Urinary bladder (tissue), 4 donors: ENCODE measurements around the gene EHD2. TPM values are rescaled to one million over a fixed set of nuclear protein-coding genes. Genes with fewer than 3 reads are reported as not detected.
A peak's percentile ranks its signal among the peaks of the same experiment; 100 is the strongest.
"Not testable (repeated sequence)": the region's sequence is repeated elsewhere in the genome, so short reads cannot be mapped to it uniquely, and the experiment has no call there.

ENCODE experiments used
- DNase-seq: peaks from one replicate; pipeline ENCODE4 v3.0.0-alpha.2; 2015; ENCODE audit errors: extremely low spot score
- H3K27ac ChIP-seq: one replicate; pipeline ENCODE4 v1.5.1; 2013; ENCODE audit warnings: low read depth, mild to moderate bottlenecking, moderate library complexity
- H3K36me3 ChIP-seq: one replicate; pipeline ENCODE4 v1.6.1; 2013; ENCODE audit warnings: mild to moderate bottlenecking, moderate library complexity; ENCODE audit not compliant: insufficient read depth
- H3K4me1 ChIP-seq: one replicate; pipeline ENCODE4 v1.6.1; 2013; ENCODE audit warnings: mild to moderate bottlenecking, moderate library complexity; ENCODE audit not compliant: insufficient read depth
- H3K4me3 ChIP-seq: one replicate; pipeline ENCODE4 v1.5.1; 2013; ENCODE audit warnings: low read depth, low read length
- WGBS: extraction: QIAGEN DNeasy Blood & Tissue Kit; methylation state at CpG from one replicate; pipeline ENCODE4 v1.1.7; 2013; 5-methylcytosine and 5-hydroxymethylcytosine counted together
- polyA plus RNA-seq: library from polyadenylated mRNA; stranded (reverse); fragments of 200-250 nt; gene quantifications from one replicate; pipeline ENCODE4 v1.2.3, GENCODE V29; 2013
- total RNA-seq: library from RNA; depleted of rRNA; stranded (reverse); fragments of >200 nt; gene quantifications from one replicate; pipeline ENCODE4 v1.2.3, GENCODE V29; 2014
- donor health status: healthy with polysubstance abuse.
- donor health status: healthy.

The EHD2 gene
- total and polyA plus RNA-seq, 2 donors: 53.1 to 188 TPM

DNA sequence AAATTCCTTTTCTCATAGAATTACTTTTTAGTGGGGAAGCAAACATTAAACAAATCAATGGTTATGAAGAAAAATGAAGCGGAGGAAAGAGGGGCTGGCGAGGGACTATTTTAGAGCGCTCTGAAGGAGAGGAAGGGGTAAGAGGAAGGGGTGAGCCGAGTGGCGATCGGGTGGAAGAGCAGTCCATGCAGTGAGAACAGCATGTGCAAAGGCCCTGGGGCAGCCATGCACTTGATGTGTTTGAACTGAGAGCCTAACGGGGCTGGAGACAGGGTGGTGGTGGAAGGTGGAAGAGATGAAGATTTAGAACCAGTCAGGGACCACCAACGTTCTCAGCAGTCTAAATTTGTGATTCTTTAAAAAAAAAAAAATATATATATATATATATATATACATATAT, 17.7 kb downstream of the EHD2 start:
- Histone ChIP-seq H3K27ac (no peak overlapping the region), H3K4me1 (peaks cover 2% of the 10 kb centered on the region)
- 93% methylated on average over 8 of the region's 8 CpGs for WGBS

DNA sequence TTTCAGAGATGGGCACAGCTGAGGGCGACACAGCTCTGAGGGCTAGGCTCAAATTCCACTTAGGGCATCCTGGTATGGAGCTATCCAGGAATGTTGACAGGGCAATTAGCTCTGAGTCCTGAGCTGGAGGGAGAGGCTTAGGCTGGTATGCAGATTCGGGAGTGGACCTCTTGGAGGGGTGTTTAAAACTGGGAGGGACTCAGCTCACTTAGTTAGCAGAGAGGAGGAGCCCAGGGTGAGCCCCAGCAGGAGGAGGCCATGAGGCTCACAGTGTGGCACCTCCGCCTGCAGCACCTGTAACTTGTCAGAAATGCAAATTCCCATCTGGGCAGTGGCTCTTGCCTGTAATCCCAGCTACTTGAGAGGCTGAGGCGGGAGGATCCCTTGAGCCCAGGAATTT, 21.9 kb downstream of the EHD2 start:
- Histone ChIP-seq H3K36me3 (peaks cover 6% of the 10 kb centered on the region), H3K4me1 (no peaks in the 10 kb centered on the region), H3K27ac (no peak overlapping the region), H3K4me3 (no peak overlapping the region)
- 78% methylated on average over 4 of the region's 4 CpGs for WGBS
- no peak for DNase-seq

More for the DNA sequence above, 17.7 kb downstream of the EHD2 start:
- DNase-seq: no peak
- H3K36me3 ChIP-seq: peaks cover 6% of the 10 kb centered on the region
- H3K4me3 ChIP-seq: no peak overlapping the region

DNA sequence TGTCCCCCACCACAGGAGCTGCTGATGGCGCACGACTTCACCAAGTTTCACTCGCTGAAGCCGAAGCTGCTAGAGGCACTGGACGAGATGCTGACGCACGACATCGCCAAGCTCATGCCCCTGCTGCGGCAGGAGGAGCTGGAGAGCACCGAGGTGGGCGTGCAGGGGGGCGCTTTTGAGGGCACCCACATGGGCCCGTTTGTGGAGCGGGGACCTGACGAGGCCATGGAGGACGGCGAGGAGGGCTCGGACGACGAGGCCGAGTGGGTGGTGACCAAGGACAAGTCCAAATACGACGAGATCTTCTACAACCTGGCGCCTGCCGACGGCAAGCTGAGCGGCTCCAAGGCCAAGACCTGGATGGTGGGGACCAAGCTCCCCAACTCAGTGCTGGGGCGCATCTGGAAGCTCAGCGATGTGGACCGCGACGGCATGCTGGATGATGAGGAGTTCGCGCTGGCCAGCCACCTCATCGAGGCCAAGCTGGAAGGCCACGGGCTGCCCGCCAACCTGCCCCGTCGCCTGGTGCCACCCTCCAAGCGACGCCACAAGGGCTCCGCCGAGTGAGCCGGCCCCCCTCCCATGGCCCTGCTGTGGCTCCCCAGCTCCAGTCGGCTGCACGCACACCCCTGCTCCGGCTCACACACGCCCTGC, 27.8 kb downstream of the EHD2 start:
- H3K4me3 ChIP-seq: no peak overlapping the region
- WGBS: 91% methylated on average over 48 of the region's 48 CpGs
- peaks cover 2% of the 10 kb centered on the region for H3K36me3 ChIP-seq
- H3K4me1 ChIP-seq: peaks cover 2% of the 10 kb centered on the region
- DNase-seq: no peak
- H3K27ac ChIP-seq: no peak overlapping the region

DNA sequence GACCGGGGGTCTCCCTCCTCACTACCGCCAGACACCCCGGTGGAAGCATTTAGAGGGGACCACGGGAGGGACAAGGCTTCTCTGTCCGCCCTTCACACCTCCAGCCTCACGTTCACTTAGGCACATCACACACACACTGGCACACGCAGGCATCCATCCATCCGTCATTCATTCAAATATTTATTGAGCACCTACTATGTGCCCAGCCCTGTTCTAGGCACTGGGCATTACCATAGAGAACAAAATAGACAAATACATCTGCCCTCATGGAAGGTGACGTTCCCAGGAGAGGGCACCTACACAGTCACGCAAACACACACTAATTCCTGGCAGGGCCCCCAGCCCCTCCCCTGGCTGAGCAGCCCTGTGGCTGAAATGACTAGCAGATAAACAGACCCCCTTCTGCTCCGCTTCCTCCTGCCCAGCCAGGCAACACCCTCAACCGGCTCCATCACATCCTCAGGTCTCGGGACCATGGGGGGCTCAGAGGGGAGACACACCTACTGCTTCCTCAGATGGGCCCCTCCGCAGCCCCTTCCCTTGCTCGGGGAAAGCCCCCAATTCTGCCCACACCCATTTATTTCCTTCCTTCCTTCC, 28.4 kb downstream of the EHD2 start:
- H3K27ac ChIP-seq: no peak overlapping the region
- no peak for DNase-seq
- H3K36me3 ChIP-seq: peaks cover 2% of the 10 kb centered on the region
- 82% methylated on average over 15 of the region's 15 CpGs for WGBS
- no peak overlapping the region for H3K4me3 ChIP-seq
- peaks cover 2% of the 10 kb centered on the region for H3K4me1 ChIP-seq

DNA sequence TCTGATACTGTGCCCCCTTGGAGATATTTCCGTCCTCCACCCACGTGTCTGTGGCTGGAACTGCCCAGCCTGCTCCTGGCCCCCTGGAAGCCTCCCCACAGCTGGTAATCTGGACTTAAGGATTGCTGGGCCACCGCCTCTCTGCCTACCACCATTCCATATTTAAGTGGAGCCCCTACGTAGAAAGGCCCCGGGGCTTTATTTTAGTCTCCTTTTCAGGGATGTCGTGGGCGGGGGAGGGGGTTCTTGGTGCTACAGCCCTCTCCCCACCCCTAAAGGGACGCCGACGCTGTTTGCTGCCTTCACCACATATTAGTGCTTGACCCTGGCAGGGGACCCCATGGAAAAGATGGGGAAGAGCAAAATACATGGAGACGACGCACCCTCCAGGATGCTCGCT, 29.4 kb downstream of the EHD2 start:
- Histone ChIP-seq H3K4me3 (no peak overlapping the region), H3K27ac (peak overlapping the region; percentile 98), H3K4me1 (peaks cover 2% of the 10 kb centered on the region), H3K36me3 (peaks cover 2% of the 10 kb centered on the region)
- DNase-seq: no peak
- WGBS: 27% methylated on average over 13 of the region's 13 CpGs

DNA sequence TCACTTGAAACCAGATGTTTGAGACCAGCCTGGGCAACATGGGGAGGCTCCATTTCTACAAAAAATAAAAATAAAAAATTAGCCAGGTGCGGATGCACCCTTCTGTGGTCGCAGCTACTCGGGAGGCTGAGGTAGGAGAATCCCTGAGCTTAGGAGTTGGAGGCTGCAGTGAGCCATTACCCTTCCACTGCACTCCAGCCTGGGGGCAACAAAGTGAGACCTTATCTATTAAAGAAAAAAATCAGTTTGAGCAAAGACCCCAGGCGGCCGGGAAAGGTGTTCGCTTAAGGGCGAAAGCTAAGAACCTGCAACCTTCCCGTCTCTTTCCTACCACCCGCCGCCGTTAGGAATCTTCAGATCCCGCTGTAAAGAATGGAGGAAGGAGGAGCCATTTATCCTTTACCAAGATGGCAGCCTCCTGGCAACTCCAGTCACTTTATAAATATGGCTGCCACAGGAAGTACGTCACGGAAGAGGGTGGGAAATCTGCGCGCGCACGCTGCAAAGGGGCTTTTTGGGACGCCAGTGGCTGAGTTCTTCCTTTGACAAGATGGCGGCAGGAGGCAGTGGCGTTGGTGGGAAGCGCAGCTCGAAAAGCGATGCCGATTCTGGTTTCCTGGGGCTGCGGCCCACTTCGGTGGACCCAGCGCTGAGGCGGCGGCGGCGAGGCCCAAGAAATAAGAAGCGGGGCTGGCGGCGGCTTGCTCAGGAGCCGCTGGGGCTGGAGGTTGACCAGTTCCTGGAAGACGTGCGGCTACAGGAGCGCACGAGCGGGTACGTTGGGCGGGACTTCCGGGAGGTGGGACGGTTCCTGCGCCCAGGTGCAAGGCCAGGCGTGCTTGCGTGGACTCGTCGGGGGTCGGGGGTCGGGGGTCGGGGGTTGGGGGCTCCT, 32.0 kb downstream of the EHD2 start, which contains the start of gene NOP53:
Gene NOP53, plus strand, starts transcription at position 537 of the 892 bp plus-strand sequence. Its CDS starts 14 bp downstream, at position 551.
- peaks cover 2% of the 10 kb centered on the region for H3K36me3 ChIP-seq

DNA sequence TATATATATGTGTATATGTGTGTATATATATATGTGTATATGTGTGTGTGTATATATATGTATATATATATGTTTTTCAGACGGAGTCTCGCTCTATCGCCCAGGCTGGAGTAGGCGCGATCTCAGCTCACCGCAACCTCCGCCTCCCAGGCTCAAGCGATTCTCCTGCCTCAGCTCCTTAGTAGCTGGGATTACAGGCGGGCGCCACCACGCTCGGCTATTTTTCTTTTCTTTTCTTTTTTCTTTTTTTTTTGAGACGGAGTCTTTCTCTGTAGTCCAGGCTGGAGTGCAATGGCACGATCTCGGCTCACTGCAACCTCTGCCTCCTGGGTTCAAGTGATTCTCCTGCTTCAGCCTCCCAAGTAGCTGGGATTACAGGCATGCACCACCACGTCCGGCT, 32.9 kb downstream of the EHD2 start:
- WGBS: 69% methylated on average over 17 of the region's 17 CpGs
- H3K27ac ChIP-seq, H3K4me1 ChIP-seq, DNase-seq, H3K4me3 ChIP-seq, H3K36me3 ChIP-seq: not testable (repeated sequence)

More for the DNA sequence above, 32.0 kb downstream of the EHD2 start, which contains the start of gene NOP53:
- WGBS: 5% methylated on average over 53 of the region's 53 CpGs
- DNase-seq: peak; percentile 98
- peaks cover 2% of the 10 kb centered on the region for H3K4me1 ChIP-seq
- peak within 1 kb of the TSS; percentile 95 for H3K27ac ChIP-seq
- H3K4me3 ChIP-seq: peak within 1 kb of the TSS; percentile 46

DNA sequence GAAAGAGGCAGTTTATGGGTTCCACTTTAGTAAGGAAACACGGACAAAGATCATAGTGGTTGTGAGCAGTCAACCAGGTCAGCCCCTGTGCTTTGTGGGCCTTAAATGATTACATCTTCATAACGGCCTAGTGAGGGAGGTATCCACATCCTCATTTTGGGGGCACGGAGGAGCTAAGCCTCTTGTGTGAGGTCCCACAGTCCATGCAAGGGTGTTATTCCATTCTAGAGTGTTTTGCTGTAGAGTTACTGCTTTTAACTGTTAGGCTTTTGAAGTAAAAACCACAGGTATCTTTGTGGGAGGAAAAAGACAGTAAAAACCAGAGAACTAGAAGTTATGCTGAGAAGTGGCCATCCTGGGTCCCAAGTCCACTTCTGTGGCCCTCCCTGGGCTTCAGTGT, 36.1 kb downstream of the EHD2 start:
- H3K4me1 ChIP-seq: peaks cover 2% of the 10 kb centered on the region
- H3K36me3 ChIP-seq: peaks cover 5% of the 10 kb centered on the region

DNA sequence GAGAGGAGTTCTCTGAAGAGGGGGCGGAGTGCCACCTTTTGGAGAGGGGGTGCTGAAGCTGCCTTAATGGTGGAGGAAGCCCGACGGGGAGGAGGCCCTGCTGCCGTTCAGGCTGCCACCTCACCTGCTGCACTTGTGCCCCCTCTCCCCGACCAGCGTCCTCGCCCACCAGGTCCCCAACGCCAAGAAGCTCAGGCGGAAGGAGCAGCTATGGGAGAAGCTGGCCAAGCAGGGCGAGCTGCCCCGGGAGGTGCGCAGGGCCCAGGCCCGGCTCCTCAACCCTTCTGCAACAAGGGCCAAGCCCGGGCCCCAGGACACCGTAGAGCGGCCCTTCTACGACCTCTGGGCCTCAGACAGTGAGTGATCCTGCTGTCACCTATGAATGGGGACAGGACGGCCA, 37.5 kb downstream of the EHD2 start:
- 93% methylated on average over 18 of the region's 18 CpGs for WGBS
- Histone ChIP-seq H3K4me1 (no peaks in the 10 kb centered on the region), H3K4me3 (no peak overlapping the region), H3K27ac (no peak overlapping the region), H3K36me3 (peaks cover 8% of the 10 kb centered on the region)
- no peak for DNase-seq

More for the DNA sequence above, 36.1 kb downstream of the EHD2 start:
- no peak overlapping the region for H3K4me3 ChIP-seq
- H3K27ac ChIP-seq: no peak overlapping the region
- DNase-seq: no peak
- 82% methylated on average over 3 of the region's 3 CpGs for WGBS

DNA sequence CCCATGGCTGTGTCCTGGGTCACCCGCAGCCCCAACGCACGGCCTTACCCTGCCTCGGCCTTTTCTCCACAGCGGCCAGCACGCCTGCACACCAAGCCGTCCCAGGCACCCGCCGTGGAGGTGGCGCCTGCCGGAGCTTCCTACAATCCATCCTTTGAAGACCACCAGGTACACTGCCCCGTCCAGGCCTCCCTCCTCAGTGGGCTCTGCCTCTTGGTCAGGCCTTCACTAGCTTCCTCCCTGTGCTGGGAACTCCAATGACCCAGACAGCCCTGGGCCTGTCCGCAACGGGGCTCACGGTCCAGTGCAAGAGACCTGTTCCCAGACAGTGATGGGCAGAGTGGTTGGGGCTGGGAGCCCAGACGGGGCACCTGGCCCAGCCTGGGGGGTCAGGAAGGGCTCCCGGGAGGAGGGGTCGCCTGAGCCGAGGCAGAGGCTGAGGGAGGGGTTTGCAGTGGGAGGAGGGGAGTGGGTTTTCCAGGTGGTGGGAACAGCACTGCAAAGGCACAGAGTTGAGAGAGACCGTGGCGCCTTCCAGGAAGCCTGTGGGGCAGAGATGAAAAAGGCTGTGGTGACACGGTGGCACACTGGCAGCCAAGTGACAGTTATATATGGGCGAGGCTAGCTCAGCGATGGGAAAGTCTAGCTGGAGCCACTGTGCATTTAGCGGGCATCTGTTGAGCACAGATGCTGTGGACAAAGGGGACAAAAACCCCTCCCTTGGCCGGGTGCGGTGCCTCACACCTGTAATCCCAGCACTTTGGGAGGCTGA, 39.4 kb downstream of the EHD2 start:
- Histone ChIP-seq H3K27ac (no peak overlapping the region), H3K4me3 (no peak overlapping the region), H3K36me3 (peaks cover 14% of the 10 kb centered on the region), H3K4me1 (no peaks in the 10 kb centered on the region)
- no peak for DNase-seq
- 90% methylated on average over 27 of the region's 27 CpGs for WGBS

DNA sequence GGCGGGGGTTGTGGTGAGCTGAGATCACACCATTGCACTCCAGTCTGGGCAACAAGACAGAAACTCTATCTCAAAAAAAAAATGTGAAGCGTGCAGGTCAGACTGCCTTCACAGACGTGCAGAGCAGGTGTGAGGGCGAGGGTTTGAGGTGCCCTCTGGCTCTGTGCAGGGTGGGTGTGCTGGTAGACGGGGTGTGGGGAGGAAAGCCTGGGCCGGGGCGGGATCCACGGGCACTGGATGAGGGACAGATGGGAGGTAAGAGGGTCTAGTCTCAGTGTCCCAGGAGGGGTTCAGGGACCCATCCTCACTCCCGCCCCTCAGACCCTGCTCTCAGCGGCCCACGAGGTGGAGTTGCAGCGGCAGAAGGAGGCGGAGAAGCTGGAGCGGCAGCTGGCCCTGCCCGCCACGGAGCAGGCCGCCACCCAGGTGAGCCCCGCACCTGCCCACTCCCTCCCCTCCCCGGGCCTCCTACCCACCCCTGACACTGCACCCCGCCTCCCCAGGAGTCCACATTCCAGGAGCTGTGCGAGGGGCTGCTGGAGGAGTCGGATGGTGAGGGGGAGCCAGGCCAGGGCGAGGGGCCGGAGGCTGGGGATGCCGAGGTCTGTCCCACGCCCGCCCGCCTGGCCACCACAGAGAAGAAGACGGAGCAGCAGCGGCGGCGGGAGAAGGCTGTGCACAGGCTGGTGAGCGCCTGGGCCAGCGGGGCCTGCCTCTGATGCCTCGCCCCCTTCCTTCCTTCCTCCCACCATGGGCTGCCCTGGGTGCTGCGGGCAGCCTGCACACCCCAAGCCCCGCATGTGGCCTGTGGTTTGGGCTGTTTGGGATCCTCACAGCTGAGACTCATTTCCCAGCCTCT, 41.2 kb downstream of the EHD2 start:
- WGBS: 92% methylated on average over 37 of the region's 37 CpGs
- Histone ChIP-seq H3K27ac (no peak overlapping the region), H3K4me3 (no peak overlapping the region), H3K4me1 (no peaks in the 10 kb centered on the region), H3K36me3 (peaks cover 16% of the 10 kb centered on the region)
- DNase-seq: no peak

DNA sequence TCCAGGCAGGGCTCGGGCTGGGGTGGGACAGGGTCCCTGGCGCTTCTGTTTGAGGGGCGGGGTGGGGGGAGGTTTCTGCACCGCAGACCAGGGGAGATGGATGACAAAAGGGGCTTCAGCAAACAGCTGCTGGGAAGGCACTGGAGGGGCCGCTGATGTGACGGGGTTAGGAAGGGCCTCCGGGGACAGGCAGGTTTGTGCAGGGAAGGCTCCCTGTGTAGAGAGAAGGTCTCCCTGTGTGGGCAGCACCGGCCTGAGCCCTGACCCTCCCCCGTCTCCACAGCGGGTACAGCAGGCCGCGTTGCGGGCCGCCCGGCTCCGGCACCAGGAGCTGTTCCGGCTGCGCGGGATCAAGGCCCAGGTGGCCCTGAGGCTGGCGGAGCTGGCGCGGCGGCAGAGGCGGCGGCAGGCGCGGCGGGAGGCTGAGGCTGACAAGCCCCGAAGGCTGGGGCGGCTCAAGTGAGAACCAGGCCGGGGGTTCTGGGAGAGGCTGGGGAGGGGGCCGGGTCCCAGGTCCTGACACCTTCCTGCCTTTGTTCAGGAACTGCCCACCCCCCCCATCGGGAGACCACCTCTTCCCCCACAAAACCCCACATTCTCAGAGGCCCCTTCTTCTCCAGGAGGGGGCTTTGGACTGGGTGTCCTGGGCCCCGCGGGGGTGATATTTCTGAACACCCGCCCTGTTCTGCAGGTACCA, 42.0 kb downstream of the EHD2 start:
- no peak for DNase-seq
- Histone ChIP-seq H3K27ac (no peak overlapping the region), H3K4me1 (no peaks in the 10 kb centered on the region), H3K4me3 (no peak overlapping the region), H3K36me3 (peaks cover 16% of the 10 kb centered on the region)
- WGBS: 93% methylated on average over 36 of the region's 36 CpGs
